GM12891 (cell line): ENCODE data around the gene ADCY3.

ENCODE experiments used
- PAX5 ChIP-seq: IDR thresholded peaks from 2 replicates; pipeline ENCODE4 v1.6.1; 2011; ENCODE audit warnings: low read length, moderate library complexity, mild to moderate bottlenecking; ENCODE audit not compliant: insufficient read depth, severe bottlenecking
- POLR2A ChIP-seq: IDR thresholded peaks from 2 replicates; pipeline ENCODE4 v1.6.1; 2011; ENCODE audit warnings: low read depth, low read length, control low read depth
- POLR2AphosphoS5 ChIP-seq: IDR thresholded peaks from 2 replicates; pipeline ENCODE4 v1.6.1; 2011; ENCODE audit warnings: low read depth, low read length, control low read depth
- SPI1 ChIP-seq: IDR thresholded peaks from 2 replicates; pipeline ENCODE4 v1.6.1; 2011; ENCODE audit warnings: low read depth, low read length, control low read depth
- TAF1 ChIP-seq: IDR thresholded peaks from 2 replicates; pipeline ENCODE4 v1.6.1; 2011; ENCODE audit warnings: low read depth, low read length, control low read depth

GRCh38 chr2:24875901-24876300 lies 44.1 kb downstream of the ADCY3 start:
- TF ChIP-seq TAF1 (no peak), POLR2A (no peak), POLR2AphosphoS5 (no peak), SPI1 (no peak), PAX5 (no peak)
